Tibial nerve (tissue), 4 donors: Measurements from ENCODE around the gene RFX4. TPM values are rescaled to one million over a fixed set of nuclear protein-coding genes. Genes with fewer than 3 reads are reported as not detected.

Experiments used
- DNase-seq, 2 donors: peaks; one replicate each; pipeline ENCODE4 v3.0.0-alpha.2; 2019; ENCODE audit warnings: low spot score in 2 of 2
- H3K27ac ChIP-seq, 4 donors: fragments of 200-600 bp; sonication (generic) in 3 of 4; one replicate each; pipeline ENCODE4 v1.5.1; 2017 to 2019; ENCODE audit warnings: mild to moderate bottlenecking in 1 of 4
- H3K27me3 ChIP-seq, 2 donors: fragments of 200-600 bp; sonication (generic) in 1 of 2; one replicate each; pipeline versions ENCODE4 v1.5.1 to v1.6.0; 2017 to 2019
- H3K36me3 ChIP-seq, 3 donors: fragments of 200-600 bp; sonication (generic); one replicate each; pipeline ENCODE4 v1.5.1; 2018 to 2019
- H3K4me1 ChIP-seq, 4 donors: fragments of 200-600 bp; sonication (generic) in 3 of 4; one replicate each; pipeline ENCODE4 v1.5.1; 2017 to 2019
- H3K4me3 ChIP-seq, 4 donors: fragments of 200-600 bp; sonication (generic) in 3 of 4; one replicate each; pipeline ENCODE4 v1.5.1; 2017 to 2019; ENCODE audit warnings: mild to moderate bottlenecking in 1 of 4, moderate library complexity in 1 of 4
- H3K9me3 ChIP-seq, 4 donors: fragments of 200-600 bp; sonication (generic) in 3 of 4; one replicate each; pipeline ENCODE4 v1.5.1; 2017 to 2019
- CTCF ChIP-seq, 5 experiments: fragments of 200-600 bp in 3 of 5; fragments of 450-650 bp in 2 of 5; sonication (generic) in 3 of 5; IDR thresholded peaks; one replicate each; pipeline ENCODE4 v1.5.1; 2016 to 2019; ENCODE audit warnings: antibody characterized with exemption in 5 of 5, mild to moderate bottlenecking in 3 of 5, moderate library complexity in 2 of 5
- EP300 ChIP-seq, 2 donors: sonication (generic); formaldehyde crosslinking; IDR thresholded peaks; one replicate each; pipeline ENCODE4 v1.6.1; 2017; ENCODE audit warnings: antibody characterized with exemption in 2 of 2, mild to moderate bottlenecking in 1 of 2
- POLR2A ChIP-seq, 2 donors: fragments of 450-650 bp; IDR thresholded peaks; one replicate each; pipeline ENCODE4 v1.6.1; 2017; ENCODE audit warnings: antibody characterized with exemption in 2 of 2, mild to moderate bottlenecking in 2 of 2, moderate library complexity in 2 of 2
- WGBS, 2 donors: methylation state at CpG; one replicate each; pipeline ENCODE4 v1.1.5; 2018; 5-methylcytosine and 5-hydroxymethylcytosine counted together
- total RNA-seq, 4 donors: library from RNA; depleted of rRNA; stranded (reverse); fragments of >200 nt; gene quantifications; one replicate each; pipeline ENCODE4 v1.1.0, GENCODE V29; 2016

Gene RFX4
- total RNA-seq, 4 donors from 2014 or later, result not detected

DNA sequence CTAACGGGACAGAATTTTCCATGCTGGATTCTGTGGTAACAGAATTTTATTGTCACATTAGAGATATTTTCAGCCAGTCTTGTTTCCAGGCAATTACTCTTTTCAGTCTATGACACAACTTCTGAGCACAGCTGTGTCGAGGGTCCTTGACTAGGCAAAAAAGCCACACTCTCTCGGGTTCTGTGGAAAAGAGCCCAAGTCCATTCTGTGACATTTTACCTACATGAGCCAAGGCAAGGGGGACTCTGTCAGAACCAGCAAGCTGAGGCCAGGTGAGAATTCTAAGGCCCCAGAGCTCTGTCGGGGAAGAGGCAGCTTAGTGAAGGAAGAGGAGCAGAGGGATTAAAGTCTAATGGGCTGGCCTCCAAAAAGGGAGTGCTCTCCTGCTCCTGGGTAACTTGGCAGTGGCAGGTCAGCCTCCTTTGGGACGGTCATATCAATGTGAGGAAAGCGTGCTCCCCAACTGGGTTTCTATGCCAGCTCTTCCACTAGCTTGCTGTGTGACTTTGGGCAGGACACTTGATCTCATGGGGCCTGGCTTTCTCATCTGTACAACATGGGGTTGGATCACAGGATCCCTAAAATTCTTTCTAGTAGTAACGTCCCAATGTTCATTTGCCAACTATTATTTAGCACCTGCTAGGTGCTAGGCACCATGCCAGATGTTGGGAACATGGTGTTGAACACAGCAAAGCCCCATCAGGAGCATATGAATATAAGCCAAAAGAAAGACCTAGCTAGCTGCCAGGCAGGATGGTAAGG lies 175.7 kb downstream of the RFX4 start:
- Histone ChIP-seq H3K4me3 (no peak overlapping the region), H3K36me3 (no peaks in the 10 kb centered on the region), H3K27ac (peak overlapping the region; percentile 33 to 81 (median 68)), H3K27me3 (no peaks in the 10 kb centered on the region), H3K9me3 (no peaks in the 10 kb centered on the region), H3K4me1 (peaks cover 0 to 36% (median 25%) of the 10 kb centered on the region in 4 donors)
- no peak for TF ChIP-seq EP300 (IDR thresholded peaks at IDR 0.05)
- no peak for DNase-seq
- 64 to 72% methylated on average over 7 of the region's 7 CpGs for WGBS, 2 donors

- H3K27ac ChIP-seq, result peak overlapping the region; percentile 33 to 81 (median 68)
- no peaks in the 10 kb centered on the region for H3K9me3 ChIP-seq
- no peak overlapping the region for H3K4me3 ChIP-seq
- H3K4me1 ChIP-seq, result peaks cover 0 to 38% (median 25%) of the 10 kb centered on the region in 4 donors
- H3K27me3 ChIP-seq, result no peaks in the 10 kb centered on the region
- H3K36me3 ChIP-seq, result no peaks in the 10 kb centered on the region
- no peak for TF ChIP-seq POLR2A (IDR thresholded peaks at IDR 0.05)
- no peak for TF ChIP-seq CTCF (IDR thresholded peaks at IDR 0.05)
- TF ChIP-seq EP300 (IDR thresholded peaks at IDR 0.05), result no peak
- WGBS, 2 donors, result 59 to 60% methylated on average over 7 of the region's 7 CpGs
- peak; percentile 35 to 59 for DNase-seq
Measured at GRCh38 chr12:106759526-106760183, 176.9 kb downstream of the RFX4 start.

- H3K9me3 ChIP-seq, result no peaks in the 10 kb centered on the region
- peaks cover 0 to 41% (median 25%) of the 10 kb centered on the region in 4 donors for H3K4me1 ChIP-seq
- TF ChIP-seq POLR2A (IDR thresholded peaks at IDR 0.05), result no peak
- TF ChIP-seq CTCF (IDR thresholded peaks at IDR 0.05), result no peak
- no peak for TF ChIP-seq EP300 (IDR thresholded peaks at IDR 0.05)
- H3K36me3 ChIP-seq, result no peaks in the 10 kb centered on the region
- peak overlapping the region in 3 of 4 donors; percentile 59 to 81 (median 76) for H3K27ac ChIP-seq
- DNase-seq, result no peak
- no peak overlapping the region for H3K4me3 ChIP-seq
- H3K27me3 ChIP-seq, result no peaks in the 10 kb centered on the region
- 28 to 33% methylated on average over 2 of the region's 2 CpGs for WGBS, 2 donors
Measured at GRCh38 chr12:106760184-106760531, 177.4 kb downstream of the RFX4 start.

DNA sequence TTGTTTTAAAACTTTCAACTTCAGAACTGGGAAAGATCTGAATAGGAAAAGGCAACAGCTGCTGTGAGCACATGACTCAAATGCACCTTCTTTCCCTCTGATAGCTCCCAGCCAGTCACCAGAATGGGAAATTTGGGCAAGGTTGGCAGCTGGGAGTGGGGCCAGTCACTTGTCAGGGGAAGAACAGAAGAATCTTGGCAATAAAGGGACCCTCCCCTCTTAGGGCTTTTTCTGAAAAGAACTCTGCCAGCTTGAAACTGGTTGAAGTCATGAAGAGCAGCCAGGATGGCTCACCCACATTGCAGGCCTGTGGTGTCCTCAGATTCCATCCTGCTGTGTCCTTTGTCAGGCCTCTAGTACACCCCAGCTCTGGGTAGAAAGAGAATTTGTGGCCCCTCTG lies 181.4 kb downstream of the RFX4 start:
- H3K4me3 ChIP-seq, result no peak overlapping the region
- DNase-seq, result no peak
- no peaks in the 10 kb centered on the region for H3K9me3 ChIP-seq
- H3K27ac ChIP-seq, result no peak overlapping the region
- peaks cover 0 to 59% (median 22%) of the 10 kb centered on the region in 4 donors for H3K4me1 ChIP-seq
- no peak for TF ChIP-seq EP300 (IDR thresholded peaks at IDR 0.05)
- TF ChIP-seq CTCF (IDR thresholded peaks at IDR 0.05), result no peak
- TF ChIP-seq POLR2A (IDR thresholded peaks at IDR 0.05), result no peak
- no peaks in the 10 kb centered on the region for H3K27me3 ChIP-seq
- no peaks in the 10 kb centered on the region for H3K36me3 ChIP-seq

GRCh38 chr12:106764738-106765137 lies 181.9 kb downstream of the RFX4 start:
- DNase-seq, result no peak
- H3K4me3 ChIP-seq, result no peak overlapping the region
- peak in 1 of 2 donors; percentile 10 for TF ChIP-seq EP300 (IDR thresholded peaks at IDR 0.05)
- no peak for TF ChIP-seq POLR2A (IDR thresholded peaks at IDR 0.05)
- no peaks in the 10 kb centered on the region for H3K36me3 ChIP-seq
- H3K27me3 ChIP-seq, result no peaks in the 10 kb centered on the region
- no peak overlapping the region for H3K27ac ChIP-seq
- H3K9me3 ChIP-seq, result no peaks in the 10 kb centered on the region
- peaks cover 0 to 54% (median 17%) of the 10 kb centered on the region in 4 donors for H3K4me1 ChIP-seq
- whole genome bisulfite sequencing, 2 donors, result 87 to 89% methylated on average over 3 of the region's 3 CpGs

GRCh38 chr12:106766393-106766826 lies 183.6 kb downstream of the RFX4 start:
- DNase-seq, result peak; percentile 61 to 71
- 33% methylated on average over 8 of the region's 8 CpGs for WGBS, 2 donors

More at GRCh38 chr12:106766393-106766826, 183.6 kb downstream of the RFX4 start:
- Histone ChIP-seq H3K27me3 (no peaks in the 10 kb centered on the region), H3K36me3 (no peaks in the 10 kb centered on the region), H3K4me1 (peaks cover 0 to 39% (median 11%) of the 10 kb centered on the region in 4 donors), H3K4me3 (no peak overlapping the region), H3K27ac (peak overlapping the region in 3 of 4 donors; percentile 39 to 65 (median 58)), H3K9me3 (no peaks in the 10 kb centered on the region)
- no peak for TF ChIP-seq POLR2A (IDR thresholded peaks at IDR 0.05)
- TF ChIP-seq EP300 (IDR thresholded peaks at IDR 0.05), result peak in 1 of 2 donors; percentile 27
